Left ventricle myocardium inferior (tissue), 1 donor: ENCODE results near the gene HSPB6. TPM values are rescaled to one million over a fixed set of nuclear protein-coding genes. Genes with fewer than 3 reads are reported as not detected.

Source experiments
- DNase-seq: peaks from one replicate; pipeline ENCODE4 v3.0.0-alpha.2; 2020
- H3K27ac ChIP-seq: fragments of 200-600 bp; replicated peaks from 2 replicates; pipeline ENCODE4 v1.8.0; 2021
- H3K27me3 ChIP-seq: fragments of 200-600 bp; 2 replicates; pipeline ENCODE4 v1.8.0; 2021; ENCODE audit warnings: low read depth
- H3K36me3 ChIP-seq: fragments of 200-600 bp; 2 replicates; pipeline ENCODE4 v1.8.0; 2021
- H3K4me1 ChIP-seq: fragments of 200-600 bp; 2 replicates; pipeline ENCODE4 v1.8.0; 2021
- H3K4me3 ChIP-seq: fragments of 200-600 bp; 2 replicates; pipeline ENCODE4 v1.8.0; 2021; ENCODE audit warnings: mild to moderate bottlenecking, moderate library complexity
- H3K9me3 ChIP-seq: fragments of 200-600 bp; replicated peaks from 2 replicates; pipeline ENCODE4 v1.8.0; 2021
- CTCF ChIP-seq: fragments of 200-600 bp; IDR thresholded peaks from 2 replicates; pipeline ENCODE4 v1.8.0; 2021; ENCODE audit warnings: antibody characterized with exemption, mild to moderate bottlenecking, borderline replicate concordance
- intact Hi-C: fragments of 100-400 bp; cut with micrococcal nuclease; formaldehyde crosslinking; loops from one replicate; pipeline ENCODE4 v1.11.0; 2022
- total RNA-seq: library from RNA; stranded (reverse); fragmentation: NEBNext Ultra II Directional; extraction: Animal tissue kit (Norgen Biotek cat#: 25700); gene quantifications from one replicate; pipeline ENCODE4 v1.2.1, GENCODE V29; 2021
- donor health status: DM: no; HTN: yes; CAD: no; lungs with severe emphysema.

The HSPB6 gene
- total RNA-seq, 1 donor from 2014 or later, result 899 TPM

- peaks cover 38% of the 10 kb centered on the region for H3K4me1 ChIP-seq
- peaks cover 1% of the 10 kb centered on the region for H3K36me3 ChIP-seq
- H3K9me3 ChIP-seq, result no peaks in the 10 kb centered on the region
- no peaks in the 10 kb centered on the region for H3K27me3 ChIP-seq
- intact Hi-C loops, result no loop called here
- H3K4me3 ChIP-seq, result no peak overlapping the region
- no peak for TF ChIP-seq CTCF
- no peak for DNase-seq
- H3K27ac ChIP-seq, result no peak overlapping the region
These were observed 42.1 kb downstream of the HSPB6 start for GRCh38 chr19:35714601-35715354.

- no peak for TF ChIP-seq CTCF
These were observed 42.8 kb downstream of the HSPB6 start for GRCh38 chr19:35713904-35714495.

GRCh38 chr19:35713506-35713850 is 43.4 kb downstream of the HSPB6 start:
- peaks cover 4% of the 10 kb centered on the region for H3K27me3 ChIP-seq
- peaks cover 25% of the 10 kb centered on the region for H3K4me1 ChIP-seq
- H3K4me3 ChIP-seq, result no peak overlapping the region
- no peak overlapping the region for H3K27ac ChIP-seq
- TF ChIP-seq CTCF, result no peak
- intact Hi-C loops, result no loop called here
- no peak for DNase-seq
- H3K36me3 ChIP-seq, result no peaks in the 10 kb centered on the region
- no peaks in the 10 kb centered on the region for H3K9me3 ChIP-seq

More at GRCh38 chr19:35713904-35714495, 42.8 kb downstream of the HSPB6 start:
- no peak for DNase-seq
- Histone ChIP-seq H3K4me1 (peaks cover 30% of the 10 kb centered on the region), H3K27ac (no peak overlapping the region), H3K27me3 (no peaks in the 10 kb centered on the region), H3K36me3 (no peaks in the 10 kb centered on the region), H3K9me3 (no peaks in the 10 kb centered on the region), H3K4me3 (no peak overlapping the region)
- intact Hi-C loops, result no loop called here

GRCh38 chr19:35712567-35713505 is 44.0 kb downstream of the HSPB6 start:
- Histone ChIP-seq H3K9me3 (no peaks in the 10 kb centered on the region), H3K4me3 (no peak overlapping the region), H3K36me3 (no peaks in the 10 kb centered on the region), H3K27me3 (peaks cover 7% of the 10 kb centered on the region), H3K4me1 (peaks cover 21% of the 10 kb centered on the region), H3K27ac (no peak overlapping the region)
- no peak for TF ChIP-seq CTCF
- no peak for DNase-seq
- intact Hi-C loops, result no loop called here

GRCh38 chr19:35710784-35711723 is 45.8 kb downstream of the HSPB6 start:
- H3K9me3 ChIP-seq, result no peaks in the 10 kb centered on the region
- H3K4me1 ChIP-seq, result peaks cover 9% of the 10 kb centered on the region
- H3K36me3 ChIP-seq, result no peaks in the 10 kb centered on the region
- no peak overlapping the region for H3K27ac ChIP-seq
- H3K4me3 ChIP-seq, result no peak overlapping the region
- peaks cover 15% of the 10 kb centered on the region for H3K27me3 ChIP-seq
- TF ChIP-seq CTCF, result no peak
- intact Hi-C loops, result no loop called here
- no peak for DNase-seq
